ENCODE measurements around the gene SOAT2. TPM values are rescaled to one million over a fixed set of nuclear protein-coding genes. Genes with fewer than 3 reads are reported as not detected.

Gene SOAT2
- total and polyA plus RNA-seq, 11 donors: 0.20 to 0.27 TPM; not detected in 9

GRCh38 chr12:53096089-53096741 is 7.1 kb upstream of the SOAT2 start:
- Histone ChIP-seq H3K4me1 (peaks cover 3 to 46% (median 34%) of the 10 kb centered on the region in 12 donors), H3K9me3 (no peaks in the 10 kb centered on the region), H3K36me3 (peaks cover 0 to 8% (median 6%) of the 10 kb centered on the region in 9 donors), H3K27me3 (no peaks in the 10 kb centered on the region), H3K27ac (peak overlapping the region in 11 of 12 donors; percentile 79 to 96 (median 88)), H3K4me3 (peak overlapping the region in 9 of 12 donors; percentile 41 to 73 (median 65))
- ATAC-seq (peak; percentile 57 to 80 (median 70)), DNase-seq (peak; percentile 79 to 88 (median 85))
- intact Hi-C loops (cut with DNase I): loop anchor here in 5 of 10 donors (2.0 to 5.0 kb wide), 5 partner anchors 15 to 49 kb away; partner anchors contain the start of genes SPRYD3 (in 2 of the 5) and TNS2 (in 1 of the 5)
- TF ChIP-seq, protein P1, sequence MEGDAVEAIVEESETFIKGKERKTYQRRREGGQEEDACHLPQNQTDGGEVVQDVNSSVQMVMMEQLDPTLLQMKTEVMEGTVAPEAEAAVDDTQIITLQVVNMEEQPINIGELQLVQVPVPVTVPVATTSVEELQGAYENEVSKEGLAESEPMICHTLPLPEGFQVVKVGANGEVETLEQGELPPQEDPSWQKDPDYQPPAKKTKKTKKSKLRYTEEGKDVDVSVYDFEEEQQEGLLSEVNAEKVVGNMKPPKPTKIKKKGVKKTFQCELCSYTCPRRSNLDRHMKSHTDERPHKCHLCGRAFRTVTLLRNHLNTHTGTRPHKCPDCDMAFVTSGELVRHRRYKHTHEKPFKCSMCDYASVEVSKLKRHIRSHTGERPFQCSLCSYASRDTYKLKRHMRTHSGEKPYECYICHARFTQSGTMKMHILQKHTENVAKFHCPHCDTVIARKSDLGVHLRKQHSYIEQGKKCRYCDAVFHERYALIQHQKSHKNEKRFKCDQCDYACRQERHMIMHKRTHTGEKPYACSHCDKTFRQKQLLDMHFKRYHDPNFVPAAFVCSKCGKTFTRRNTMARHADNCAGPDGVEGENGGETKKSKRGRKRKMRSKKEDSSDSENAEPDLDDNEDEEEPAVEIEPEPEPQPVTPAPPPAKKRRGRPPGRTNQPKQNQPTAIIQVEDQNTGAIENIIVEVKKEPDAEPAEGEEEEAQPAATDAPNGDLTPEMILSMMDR (IDR thresholded peaks at IDR 0.05): no peak
- peak in 1 of 2 donors; percentile 30 for TF ChIP-seq POLR2A (IDR thresholded peaks at IDR 0.05)
- WGBS, 4 donors: 36 to 55% (median 50%) methylated on average over 11 of the region's 11 CpGs

- TF ChIP-seq POLR2A (IDR thresholded peaks at IDR 0.05): no peak
- TF ChIP-seq, protein P1 (IDR thresholded peaks at IDR 0.05): no peak
- 38 to 52% (median 46%) methylated on average over 9 of the region's 9 CpGs for WGBS, 4 donors
- DNase-seq (no peak), ATAC-seq (no peak)
- H3K36me3 ChIP-seq: peaks cover 0 to 13% (median 7%) of the 10 kb centered on the region in 9 donors
- peak overlapping the region; percentile 79 to 96 (median 86) for H3K27ac ChIP-seq
- H3K27me3 ChIP-seq: no peaks in the 10 kb centered on the region
- peaks cover 3 to 46% (median 34%) of the 10 kb centered on the region in 12 donors for H3K4me1 ChIP-seq
- intact Hi-C loops (cut with DNase I): loop anchor here in 5 of 10 donors (2.0 to 5.0 kb wide), 5 partner anchors 16 to 49 kb away; partner anchors contain the start of genes SPRYD3 (in 2 of the 5) and TNS2 (in 1 of the 5)
- H3K9me3 ChIP-seq: no peaks in the 10 kb centered on the region
- H3K4me3 ChIP-seq: peak overlapping the region in 11 of 12 donors; percentile 41 to 73 (median 65)
Measured at GRCh38 chr12:53096759-53097158, 6.5 kb upstream of the SOAT2 start.

GRCh38 chr12:53097207-53097563 is 6.1 kb upstream of the SOAT2 start:
- H3K4me3 ChIP-seq: peak overlapping the region; percentile 41 to 73 (median 64)
- TF ChIP-seq POLR2A (IDR thresholded peaks at IDR 0.05): no peak
- TF ChIP-seq, protein P1 (IDR thresholded peaks at IDR 0.05): no peak
- intact Hi-C loops (cut with DNase I): loop anchor here in 5 of 10 donors (2.0 to 5.0 kb wide), 5 partner anchors 16 to 50 kb away; partner anchors contain the start of genes SPRYD3 (in 2 of the 5) and TNS2 (in 1 of the 5)
- H3K4me1 ChIP-seq: peaks cover 3 to 46% (median 34%) of the 10 kb centered on the region in 12 donors
- DNase-seq (peak in 1 of 5 donors; percentile 60), ATAC-seq (peak; percentile 8 to 45 (median 29))
- H3K9me3 ChIP-seq: no peaks in the 10 kb centered on the region
- H3K27ac ChIP-seq: peak overlapping the region; percentile 79 to 96 (median 86)
- peaks cover 0 to 18% (median 10%) of the 10 kb centered on the region in 9 donors for H3K36me3 ChIP-seq
- no peaks in the 10 kb centered on the region for H3K27me3 ChIP-seq
- 2 to 3% (median 3%) methylated on average over 9 of the region's 9 CpGs for WGBS, 4 donors
